Measurements from ENCODE around the gene RPS6KA5. TPM values are rescaled to one million over a fixed set of nuclear protein-coding genes. Genes with fewer than 3 reads are reported as not detected.

The RPS6KA5 gene
- total RNA-seq, 1 donor from 2014 or later, result 3.1 TPM

DNA sequence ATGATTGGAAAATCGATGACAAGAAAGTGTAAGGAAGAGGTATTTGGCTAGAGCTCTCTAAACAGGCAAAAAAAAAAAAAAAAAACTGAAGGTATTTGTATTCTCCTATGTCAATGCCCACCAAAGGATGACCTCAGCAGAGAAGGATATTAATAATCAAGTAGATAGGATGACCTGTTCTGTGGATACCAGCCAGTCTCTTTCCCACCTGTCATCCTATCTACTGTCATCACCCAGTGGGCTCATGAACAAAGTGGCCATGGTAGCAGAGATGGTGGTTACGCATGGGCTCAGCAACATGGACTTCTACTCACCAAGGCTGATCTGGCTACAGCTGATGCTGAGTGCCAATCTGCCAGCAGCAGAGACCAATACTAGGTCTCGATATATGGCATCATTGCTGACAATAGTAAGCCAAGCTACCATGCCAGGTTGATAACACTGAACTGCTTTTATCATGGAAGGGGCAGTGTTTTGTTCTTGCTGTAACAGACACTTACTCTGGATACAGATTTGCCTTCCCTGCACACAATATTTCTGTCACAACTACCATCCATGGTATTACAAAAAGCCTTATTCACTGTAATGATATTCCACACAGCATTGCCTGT is 43.5 kb downstream of the RPS6KA5 start:
- peaks cover 0 to 10% (median 4%) of the 10 kb centered on the region in 3 donors for H3K4me1 ChIP-seq (ENCODE audit: control insufficient read depth in 3 of 3, insufficient read depth in 3 of 3, low read length in 3 of 3)
- H3K9me3 ChIP-seq (ENCODE audit: control insufficient read depth in 3 of 3, low read length in 3 of 3), result no peaks in the 10 kb centered on the region
- H3K36me3 ChIP-seq (ENCODE audit: control insufficient read depth in 3 of 3, insufficient read depth in 3 of 3, low read length in 3 of 3), result no peaks in the 10 kb centered on the region
- H3K27me3 ChIP-seq (ENCODE audit: control insufficient read depth in 3 of 3, insufficient read depth in 3 of 3, low read length in 3 of 3), result no peaks in the 10 kb centered on the region
- H3K27ac ChIP-seq (ENCODE audit: low read depth, low read length), result no peak overlapping the region
- no peak overlapping the region for H3K9ac ChIP-seq (ENCODE audit: low read depth in 1 of 3, low read length in 3 of 3)
- no peak overlapping the region for H3K4me3 ChIP-seq (ENCODE audit: low read length in 3 of 3)

DNA sequence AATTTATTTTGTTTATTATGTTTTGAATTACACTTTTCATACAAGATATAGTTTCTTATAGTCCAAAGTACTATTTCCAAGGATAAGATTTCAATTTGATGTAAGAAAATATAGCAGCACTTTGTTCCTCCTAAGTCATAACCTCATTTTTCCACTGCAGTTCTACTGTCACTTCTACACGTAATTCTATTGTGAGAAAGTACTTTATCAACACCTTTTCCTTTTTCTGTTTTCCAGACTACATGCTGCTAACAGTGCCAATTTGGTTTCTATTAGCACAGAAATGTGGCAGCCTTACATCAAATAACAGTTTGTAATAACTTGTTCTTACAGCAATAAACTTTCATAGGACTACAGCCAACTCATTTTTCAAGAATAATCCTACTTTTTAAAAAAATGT is 45.0 kb downstream of the RPS6KA5 start:
- peaks cover 0 to 10% (median 4%) of the 10 kb centered on the region in 3 donors for H3K4me1 ChIP-seq (ENCODE audit: control insufficient read depth in 3 of 3, insufficient read depth in 3 of 3, low read length in 3 of 3)
- no peaks in the 10 kb centered on the region for H3K9me3 ChIP-seq (ENCODE audit: control insufficient read depth in 3 of 3, low read length in 3 of 3)
- no peak overlapping the region for H3K9ac ChIP-seq (ENCODE audit: low read depth in 1 of 3, low read length in 3 of 3)
- H3K27me3 ChIP-seq (ENCODE audit: control insufficient read depth in 3 of 3, insufficient read depth in 3 of 3, low read length in 3 of 3), result no peaks in the 10 kb centered on the region
- H3K27ac ChIP-seq (ENCODE audit: low read depth, low read length), result no peak overlapping the region
- no peaks in the 10 kb centered on the region for H3K36me3 ChIP-seq (ENCODE audit: control insufficient read depth in 3 of 3, insufficient read depth in 3 of 3, low read length in 3 of 3)
- H3K4me3 ChIP-seq (ENCODE audit: low read length in 3 of 3), result no peak overlapping the region

DNA sequence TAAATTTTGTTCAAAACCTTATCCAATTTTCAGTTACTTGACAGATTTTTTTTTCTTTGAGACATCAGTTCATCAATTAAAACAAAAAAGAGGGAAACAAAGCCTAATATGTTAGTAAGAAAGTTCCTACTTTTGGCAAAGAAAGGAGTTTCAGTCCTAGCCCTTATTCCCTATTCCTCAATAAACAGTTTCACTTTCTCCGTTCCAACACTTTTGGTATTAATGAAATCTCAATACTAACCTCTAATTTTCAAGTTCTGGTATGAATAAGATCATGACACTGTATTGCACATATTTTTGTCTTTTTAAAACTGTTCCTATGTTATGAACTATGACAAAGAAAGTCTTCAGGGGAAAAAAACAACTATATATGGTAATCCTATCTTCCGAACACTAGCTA is 48.4 kb downstream of the RPS6KA5 start:
- Histone ChIP-seq H3K9me3 (ENCODE audit: control insufficient read depth in 3 of 3, low read length in 3 of 3) (no peaks in the 10 kb centered on the region), H3K27ac (ENCODE audit: low read depth, low read length) (no peak overlapping the region), H3K4me1 (ENCODE audit: control insufficient read depth in 3 of 3, insufficient read depth in 3 of 3, low read length in 3 of 3) (peaks cover 4 to 15% (median 7%) of the 10 kb centered on the region in 3 donors), H3K9ac (ENCODE audit: low read depth in 1 of 3, low read length in 3 of 3) (no peak overlapping the region), H3K36me3 (ENCODE audit: control insufficient read depth in 3 of 3, insufficient read depth in 3 of 3, low read length in 3 of 3) (no peaks in the 10 kb centered on the region), H3K4me3 (ENCODE audit: low read length in 3 of 3) (no peak overlapping the region), H3K27me3 (ENCODE audit: control insufficient read depth in 3 of 3, insufficient read depth in 3 of 3, low read length in 3 of 3) (no peaks in the 10 kb centered on the region)

DNA sequence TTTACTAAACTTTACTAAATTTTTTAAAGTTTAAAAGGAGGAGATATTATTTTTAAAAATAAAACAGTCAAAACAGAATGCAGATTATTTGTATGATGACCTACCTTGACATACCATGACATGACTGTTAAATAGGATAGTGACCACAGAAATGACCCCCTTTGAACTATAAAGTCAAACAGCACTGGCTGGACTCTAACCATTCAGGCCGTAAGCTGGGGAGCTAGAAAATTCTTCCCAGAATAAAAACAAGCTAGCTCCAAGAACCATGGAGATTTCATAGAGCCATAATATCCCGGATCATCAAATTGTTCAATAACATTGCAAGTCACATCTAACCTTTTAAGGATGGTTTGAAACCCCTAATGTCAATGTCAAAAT is 50.3 kb downstream of the RPS6KA5 start:
- Histone ChIP-seq H3K4me1 (ENCODE audit: control insufficient read depth in 3 of 3, insufficient read depth in 3 of 3, low read length in 3 of 3) (peaks cover 3 to 13% (median 4%) of the 10 kb centered on the region in 3 donors), H3K9ac (ENCODE audit: low read depth in 1 of 3, low read length in 3 of 3) (no peak overlapping the region), H3K27me3 (ENCODE audit: control insufficient read depth in 3 of 3, insufficient read depth in 3 of 3, low read length in 3 of 3) (no peaks in the 10 kb centered on the region), H3K9me3 (ENCODE audit: control insufficient read depth in 3 of 3, low read length in 3 of 3) (no peaks in the 10 kb centered on the region), H3K27ac (ENCODE audit: low read depth, low read length) (no peak overlapping the region), H3K4me3 (ENCODE audit: low read length in 3 of 3) (no peak overlapping the region), H3K36me3 (ENCODE audit: control insufficient read depth in 3 of 3, insufficient read depth in 3 of 3, low read length in 3 of 3) (no peaks in the 10 kb centered on the region)

DNA sequence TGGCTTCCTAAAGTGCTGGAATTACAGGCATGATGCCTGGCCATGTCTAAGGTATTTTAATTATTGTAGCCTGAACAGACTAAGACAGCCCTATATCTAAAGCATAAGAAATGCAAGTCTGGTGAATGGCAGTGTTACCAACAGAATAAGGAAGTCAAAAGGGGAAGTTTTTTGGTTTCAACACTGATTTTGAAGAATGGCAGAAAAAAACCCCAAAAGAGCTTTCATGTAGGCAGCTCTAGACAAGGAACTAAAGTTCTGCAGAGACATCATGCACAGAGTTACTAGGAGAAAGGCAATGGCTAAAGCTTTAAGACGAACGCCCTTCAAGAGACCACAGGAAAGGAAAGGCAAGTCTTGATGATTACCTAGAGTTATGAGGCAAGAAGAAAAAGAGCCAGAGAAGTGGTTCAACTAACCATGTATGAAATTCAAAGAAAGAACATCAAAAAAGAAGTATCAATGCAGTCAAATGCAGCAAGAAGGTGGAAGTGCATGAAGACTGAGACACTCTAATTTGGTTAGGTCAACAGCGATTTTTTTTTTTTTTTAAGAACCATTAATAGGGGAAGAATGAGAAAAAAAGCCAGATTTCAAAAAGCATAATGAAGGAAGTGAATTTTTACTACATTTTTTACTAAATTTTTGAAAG is 50.8 kb downstream of the RPS6KA5 start:
- H3K27me3 ChIP-seq (ENCODE audit: control insufficient read depth in 3 of 3, insufficient read depth in 3 of 3, low read length in 3 of 3), result no peaks in the 10 kb centered on the region
- H3K36me3 ChIP-seq (ENCODE audit: control insufficient read depth in 3 of 3, insufficient read depth in 3 of 3, low read length in 3 of 3), result no peaks in the 10 kb centered on the region
- no peak overlapping the region for H3K4me3 ChIP-seq (ENCODE audit: low read length in 3 of 3)
- peaks cover 3 to 13% (median 4%) of the 10 kb centered on the region in 3 donors for H3K4me1 ChIP-seq (ENCODE audit: control insufficient read depth in 3 of 3, insufficient read depth in 3 of 3, low read length in 3 of 3)
- no peak overlapping the region for H3K27ac ChIP-seq (ENCODE audit: low read depth, low read length)
- H3K9ac ChIP-seq (ENCODE audit: low read depth in 1 of 3, low read length in 3 of 3), result no peak overlapping the region
- no peaks in the 10 kb centered on the region for H3K9me3 ChIP-seq (ENCODE audit: control insufficient read depth in 3 of 3, low read length in 3 of 3)

DNA sequence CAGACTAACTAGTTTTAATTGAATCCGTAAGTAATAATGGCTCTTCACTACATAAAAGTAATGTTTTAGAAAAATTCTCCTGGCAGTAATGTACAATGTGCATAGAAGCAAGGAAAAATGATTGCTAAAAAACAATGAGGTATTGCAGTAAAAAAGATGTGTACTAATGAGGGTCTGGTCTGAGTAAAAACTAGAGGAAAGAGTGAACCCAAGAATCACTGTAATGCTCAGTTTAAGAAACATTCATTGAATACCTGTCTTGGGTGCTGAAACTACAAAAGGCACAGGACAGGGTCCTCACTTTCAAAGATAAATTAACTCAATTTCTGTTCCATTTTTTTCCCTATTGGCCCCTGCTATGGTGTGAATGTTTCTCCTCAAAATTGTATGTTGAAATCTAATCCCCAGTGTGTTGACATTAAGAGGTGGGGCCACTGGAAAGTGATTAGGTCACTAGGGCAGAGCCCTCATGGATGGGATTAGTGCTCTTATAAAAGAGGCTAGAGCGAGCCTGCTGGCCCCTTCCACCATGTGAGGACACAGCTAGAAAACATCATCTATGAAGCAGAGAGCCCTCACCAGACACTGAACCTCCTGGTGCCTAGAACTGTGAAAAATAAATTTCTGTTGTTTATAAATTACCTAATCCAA is 51.6 kb downstream of the RPS6KA5 start:
- no peaks in the 10 kb centered on the region for H3K36me3 ChIP-seq (ENCODE audit: control insufficient read depth in 3 of 3, insufficient read depth in 3 of 3, low read length in 3 of 3)
- no peak overlapping the region for H3K9ac ChIP-seq (ENCODE audit: low read depth in 1 of 3, low read length in 3 of 3)
- H3K4me1 ChIP-seq (ENCODE audit: control insufficient read depth in 3 of 3, insufficient read depth in 3 of 3, low read length in 3 of 3), result peaks cover 3 to 13% (median 4%) of the 10 kb centered on the region in 3 donors
- H3K9me3 ChIP-seq (ENCODE audit: control insufficient read depth in 3 of 3, low read length in 3 of 3), result no peaks in the 10 kb centered on the region
- no peak overlapping the region for H3K27ac ChIP-seq (ENCODE audit: low read depth, low read length)
- no peaks in the 10 kb centered on the region for H3K27me3 ChIP-seq (ENCODE audit: control insufficient read depth in 3 of 3, insufficient read depth in 3 of 3, low read length in 3 of 3)
- H3K4me3 ChIP-seq (ENCODE audit: low read length in 3 of 3), result no peak overlapping the region

DNA sequence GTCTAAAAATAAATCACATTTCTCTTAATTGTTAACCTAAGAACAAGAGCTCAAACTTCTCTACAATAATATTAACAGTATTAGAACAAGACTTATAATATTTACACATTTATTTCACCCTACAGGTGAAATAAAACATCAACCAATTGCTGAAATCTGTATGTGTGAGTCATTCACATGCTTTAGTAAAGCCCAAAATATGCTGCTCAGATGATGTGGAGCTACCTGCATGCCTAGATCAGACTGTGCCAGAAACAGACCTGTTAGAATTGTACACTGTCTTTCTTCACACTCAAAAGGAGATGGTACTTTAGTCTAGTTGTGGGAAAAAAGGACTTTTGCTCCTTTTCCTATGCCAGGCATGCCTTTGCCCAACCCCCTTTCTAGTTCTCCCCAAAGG is 54.7 kb downstream of the RPS6KA5 start:
- Histone ChIP-seq H3K27me3 (ENCODE audit: control insufficient read depth in 3 of 3, insufficient read depth in 3 of 3, low read length in 3 of 3) (no peaks in the 10 kb centered on the region), H3K36me3 (ENCODE audit: control insufficient read depth in 3 of 3, insufficient read depth in 3 of 3, low read length in 3 of 3) (no peaks in the 10 kb centered on the region), H3K9ac (ENCODE audit: low read depth in 1 of 3, low read length in 3 of 3) (no peak overlapping the region), H3K4me3 (ENCODE audit: low read length in 3 of 3) (no peak overlapping the region), H3K4me1 (ENCODE audit: control insufficient read depth in 3 of 3, insufficient read depth in 3 of 3, low read length in 3 of 3) (peaks cover 3 to 5% (median 4%) of the 10 kb centered on the region in 3 donors), H3K9me3 (ENCODE audit: control insufficient read depth in 3 of 3, low read length in 3 of 3) (no peaks in the 10 kb centered on the region), H3K27ac (ENCODE audit: low read depth, low read length) (no peak overlapping the region)

DNA sequence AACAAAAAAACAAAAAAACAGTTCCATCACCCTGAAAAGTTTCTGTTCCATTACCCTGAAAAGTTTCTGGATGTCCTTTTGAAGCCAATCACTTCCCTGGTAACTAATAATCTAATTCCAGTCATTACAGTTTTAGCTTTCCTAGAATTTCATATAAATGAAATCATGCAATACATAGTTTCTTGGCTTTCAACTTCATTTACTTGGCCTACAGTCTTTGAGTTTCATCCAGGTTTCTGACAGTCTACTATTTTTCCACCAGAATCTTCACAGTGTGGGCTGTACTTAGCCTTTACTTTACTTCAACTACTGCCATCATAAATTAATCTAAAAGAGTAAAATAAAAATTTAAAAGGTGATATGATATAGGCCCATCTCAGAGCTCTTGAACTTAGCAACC is 55.5 kb downstream of the RPS6KA5 start:
- Histone ChIP-seq H3K27me3 (ENCODE audit: control insufficient read depth in 3 of 3, insufficient read depth in 3 of 3, low read length in 3 of 3) (no peaks in the 10 kb centered on the region), H3K9ac (ENCODE audit: low read depth in 1 of 3, low read length in 3 of 3) (no peak overlapping the region), H3K4me3 (ENCODE audit: low read length in 3 of 3) (no peak overlapping the region), H3K4me1 (ENCODE audit: control insufficient read depth in 3 of 3, insufficient read depth in 3 of 3, low read length in 3 of 3) (peaks cover 3 to 5% (median 4%) of the 10 kb centered on the region in 3 donors), H3K36me3 (ENCODE audit: control insufficient read depth in 3 of 3, insufficient read depth in 3 of 3, low read length in 3 of 3) (no peaks in the 10 kb centered on the region), H3K27ac (ENCODE audit: low read depth, low read length) (no peak overlapping the region), H3K9me3 (ENCODE audit: control insufficient read depth in 3 of 3, low read length in 3 of 3) (no peaks in the 10 kb centered on the region)

DNA sequence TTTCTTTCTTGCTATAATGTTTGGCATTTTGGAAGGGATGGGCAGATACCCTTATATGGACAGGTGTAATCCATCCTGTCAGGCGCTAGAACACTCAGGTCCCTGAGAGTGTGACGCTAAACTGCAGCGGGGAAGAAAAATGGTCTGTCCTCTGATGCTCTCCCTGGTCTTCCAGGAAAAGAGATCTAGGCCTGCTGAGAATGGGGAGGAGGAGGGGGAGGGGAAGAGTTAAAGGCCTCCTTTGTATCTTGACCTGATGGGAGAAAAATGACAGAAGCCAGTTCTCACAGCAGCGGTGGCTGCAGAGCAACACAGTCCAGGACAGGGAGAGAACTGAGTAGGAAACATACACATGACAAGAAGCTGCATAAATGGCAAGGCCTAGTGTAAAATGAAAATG is 61.1 kb downstream of the RPS6KA5 start:
- no peaks in the 10 kb centered on the region for H3K27me3 ChIP-seq (ENCODE audit: control insufficient read depth in 3 of 3, insufficient read depth in 3 of 3, low read length in 3 of 3)
- H3K4me3 ChIP-seq (ENCODE audit: low read length in 3 of 3), result no peak overlapping the region
- no peaks in the 10 kb centered on the region for H3K4me1 ChIP-seq (ENCODE audit: control insufficient read depth in 3 of 3, insufficient read depth in 3 of 3, low read length in 3 of 3)
- no peak overlapping the region for H3K9ac ChIP-seq (ENCODE audit: low read depth in 1 of 3, low read length in 3 of 3)
- no peak overlapping the region for H3K27ac ChIP-seq (ENCODE audit: low read depth, low read length)
- peaks cover 0 to 9% (median 0%) of the 10 kb centered on the region in 3 donors for H3K36me3 ChIP-seq (ENCODE audit: control insufficient read depth in 3 of 3, insufficient read depth in 3 of 3, low read length in 3 of 3)
- H3K9me3 ChIP-seq (ENCODE audit: control insufficient read depth in 3 of 3, low read length in 3 of 3), result no peaks in the 10 kb centered on the region

DNA sequence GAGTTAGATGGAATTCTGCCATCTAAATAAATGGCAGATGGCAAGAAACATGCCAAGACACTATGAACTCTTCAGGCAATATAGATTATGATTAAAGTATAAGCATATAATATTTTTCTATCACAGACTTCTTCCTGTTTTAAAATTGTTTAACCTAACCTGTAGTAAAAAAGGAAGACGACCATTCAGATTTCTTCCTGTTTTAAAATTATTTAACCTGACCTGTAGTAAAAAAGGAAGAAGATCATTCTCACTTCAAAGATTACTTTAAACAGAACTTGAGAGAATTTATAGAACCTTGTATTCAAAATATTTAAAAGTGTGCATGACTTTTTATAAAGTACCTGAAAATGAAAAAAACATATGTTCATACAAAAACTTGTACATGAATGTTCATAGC is 63.5 kb downstream of the RPS6KA5 start:
- Histone ChIP-seq H3K9me3 (ENCODE audit: control insufficient read depth in 3 of 3, low read length in 3 of 3) (no peaks in the 10 kb centered on the region), H3K27me3 (ENCODE audit: control insufficient read depth in 3 of 3, insufficient read depth in 3 of 3, low read length in 3 of 3) (no peaks in the 10 kb centered on the region), H3K36me3 (ENCODE audit: control insufficient read depth in 3 of 3, insufficient read depth in 3 of 3, low read length in 3 of 3) (peaks cover 0 to 9% (median 0%) of the 10 kb centered on the region in 3 donors), H3K4me1 (ENCODE audit: control insufficient read depth in 3 of 3, insufficient read depth in 3 of 3, low read length in 3 of 3) (no peaks in the 10 kb centered on the region), H3K9ac (ENCODE audit: low read depth in 1 of 3, low read length in 3 of 3) (no peak overlapping the region), H3K27ac (ENCODE audit: low read depth, low read length) (no peak overlapping the region), H3K4me3 (ENCODE audit: low read length in 3 of 3) (no peak overlapping the region)
